H9 (cell line): Measurements from ENCODE around the gene FCSK. TPM values are rescaled to one million over a fixed set of nuclear protein-coding genes. Genes with fewer than 3 reads are reported as not detected.

ENCODE experiments used
- DNase-seq: peaks from one replicate; pipeline ENCODE4 v3.0.0-alpha.2; 2017
- H2AFZ ChIP-seq: one replicate; pipeline ENCODE4 v1.6.1; 2013; ENCODE audit warnings: mild to moderate bottlenecking, low read length, control low read depth, moderate library complexity
- H2AK5ac ChIP-seq: 2 replicates; pipeline ENCODE4 v1.6.1; 2013; ENCODE audit warnings: low read length, control low read depth, mixed read lengths; ENCODE audit not compliant: insufficient read length
- H2BK120ac ChIP-seq: one replicate; pipeline ENCODE4 v1.6.1; 2013; ENCODE audit warnings: low read depth, mild to moderate bottlenecking, low read length, control low read depth, inconsistent platforms; ENCODE audit not compliant: poor library complexity, severe bottlenecking
- H2BK12ac ChIP-seq: 2 replicates; pipeline ENCODE4 v1.6.1; 2013; ENCODE audit warnings: low read length, control low read depth, mixed read lengths, low read depth; ENCODE audit not compliant: insufficient read length
- H2BK15ac ChIP-seq: 2 replicates; pipeline ENCODE4 v1.6.1; 2013; ENCODE audit warnings: low read depth, low read length, control low read depth
- H2BK20ac ChIP-seq: one replicate; pipeline ENCODE4 v1.6.1; 2013; ENCODE audit warnings: low read depth, mild to moderate bottlenecking, low read length, control low read depth, inconsistent platforms; ENCODE audit not compliant: poor library complexity, severe bottlenecking
- H2BK5ac ChIP-seq: 2 replicates; pipeline ENCODE4 v1.6.1; 2013; ENCODE audit warnings: low read length, control low read depth, mixed read lengths; ENCODE audit not compliant: insufficient read length
- H3K14ac ChIP-seq: 2 replicates; pipeline ENCODE4 v1.6.1; 2013; ENCODE audit warnings: low read length, control low read depth; ENCODE audit not compliant: insufficient read depth
- H3K18ac ChIP-seq: 2 replicates; pipeline ENCODE4 v1.6.1; 2013; ENCODE audit warnings: low read depth, mild to moderate bottlenecking, mixed read lengths, low read length, control low read depth; ENCODE audit not compliant: insufficient read length
- H3K23ac ChIP-seq: 2 replicates; pipeline ENCODE4 v1.6.1; 2013; ENCODE audit warnings: low read length, control low read depth, mixed read lengths, low read depth; ENCODE audit not compliant: insufficient read length
- H3K23me2 ChIP-seq: 2 replicates; pipeline ENCODE4 v1.6.1; 2013; ENCODE audit warnings: low read depth, mild to moderate bottlenecking, mixed read lengths, low read length, control low read depth; ENCODE audit not compliant: insufficient read length, poor library complexity, severe bottlenecking
- H3K27ac ChIP-seq: 2 replicates; pipeline ENCODE4 v1.5.1; 2013; ENCODE audit warnings: low read length, control low read depth, mixed read lengths, low read depth; ENCODE audit not compliant: insufficient read length
- H3K27me3 ChIP-seq: 2 replicates; pipeline ENCODE4 v1.6.1; 2013; ENCODE audit warnings: low read length, control low read depth, inconsistent platforms; ENCODE audit not compliant: insufficient read depth
- H3K4ac ChIP-seq: 2 replicates; pipeline ENCODE4 v1.6.1; 2013; ENCODE audit warnings: low read depth, mild to moderate bottlenecking, control low read depth, inconsistent platforms, low read length, moderate library complexity
- H3K4me1 ChIP-seq: 2 replicates; pipeline ENCODE4 v1.6.1; 2013; ENCODE audit warnings: low read length, control low read depth, inconsistent platforms; ENCODE audit not compliant: insufficient read depth
- H3K4me2 ChIP-seq: 2 replicates; pipeline ENCODE4 v1.6.1; 2013; ENCODE audit warnings: low read length, control low read depth, mixed read lengths; ENCODE audit not compliant: insufficient read length, insufficient read depth
- H3K56ac ChIP-seq: 2 replicates; pipeline ENCODE4 v1.6.1; 2013; ENCODE audit warnings: low read depth, mild to moderate bottlenecking, mixed read lengths, low read length, control low read depth; ENCODE audit not compliant: insufficient read length
- H3K79me1 ChIP-seq: 2 replicates; pipeline ENCODE4 v1.6.1; 2013; ENCODE audit warnings: low read depth, mild to moderate bottlenecking, moderate library complexity, low read length, control low read depth, inconsistent platforms; ENCODE audit not compliant: insufficient read depth, poor library complexity, severe bottlenecking
- H3K79me2 ChIP-seq: 2 replicates; pipeline ENCODE4 v1.6.1; 2013; ENCODE audit warnings: low read length, control low read depth, inconsistent platforms; ENCODE audit not compliant: insufficient read depth
- H3K9ac ChIP-seq: 2 replicates; pipeline ENCODE4 v1.6.1; 2013; ENCODE audit warnings: low read length, control low read depth, mixed read lengths; ENCODE audit not compliant: insufficient read length; ENCODE audit errors: extremely low read depth
- H3K9me3 ChIP-seq: one replicate; pipeline ENCODE4 v1.6.1; 2013; ENCODE audit warnings: low read depth, low read length, inconsistent platforms; ENCODE audit not compliant: control insufficient read depth
- H3T11ph ChIP-seq: one replicate; pipeline ENCODE4 v1.6.1; 2013; ENCODE audit warnings: mild to moderate bottlenecking, low read length, control low read depth, inconsistent platforms
- H4K20me1 ChIP-seq: one replicate; pipeline ENCODE4 v1.6.1; 2013; ENCODE audit not compliant: control insufficient read depth, insufficient read length, insufficient read depth
- H4K5ac ChIP-seq: 2 replicates; pipeline ENCODE4 v1.6.1; 2013; ENCODE audit warnings: low read depth, mild to moderate bottlenecking, mixed read lengths, low read length, control low read depth; ENCODE audit not compliant: insufficient read length
- H4K8ac ChIP-seq: replicated peaks from 2 replicates; pipeline ENCODE4 v1.6.1; 2013; ENCODE audit warnings: low read length, control low read depth, mixed read lengths, low read depth; ENCODE audit not compliant: insufficient read length
- H4K91ac ChIP-seq: 2 replicates; pipeline ENCODE4 v1.6.1; 2013; ENCODE audit warnings: low read depth, mild to moderate bottlenecking, moderate library complexity, mixed read lengths, low read length, control low read depth; ENCODE audit not compliant: insufficient read length
- H3K27ac Mint-ChIP-seq, 3 experiments: 2 replicates in 2 of 3; 3 replicates in 1 of 3; pipeline ENCODE4 v1.8.0; 2020 to 2021; ENCODE audit warnings: mixed read lengths in 3 of 3, mild to moderate bottlenecking in 1 of 3, moderate library complexity in 1 of 3
- H3K27me3 Mint-ChIP-seq: 2 replicates; pipeline ENCODE4 v1.8.0; 2021; ENCODE audit warnings: low read depth, mild to moderate bottlenecking, moderate library complexity, mixed read lengths
- H3K36me3 Mint-ChIP-seq, 3 experiments: 2 replicates in 2 of 3; 3 replicates in 1 of 3; pipeline ENCODE4 v1.8.0; 2020 to 2021; ENCODE audit warnings: low read depth in 3 of 3, mixed read lengths in 3 of 3; ENCODE audit not compliant: insufficient read depth in 1 of 3
- H3K4me1 Mint-ChIP-seq, 2 experiments: 2 replicates each; pipeline ENCODE4 v1.8.0; 2020; ENCODE audit warnings: mixed read lengths in 2 of 2
- H3K4me3 Mint-ChIP-seq, 2 experiments: 2 replicates in 1 of 2; 3 replicates in 1 of 2; pipeline ENCODE4 v1.8.0; 2020 to 2021; ENCODE audit warnings: mild to moderate bottlenecking in 2 of 2, mixed read lengths in 2 of 2, moderate library complexity in 1 of 2
- H3K9me3 Mint-ChIP-seq, 2 experiments: 2 replicates in 1 of 2; 3 replicates in 1 of 2; pipeline ENCODE4 v1.8.0; 2020; ENCODE audit warnings: mild to moderate bottlenecking in 2 of 2, mixed read lengths in 2 of 2, moderate library complexity in 1 of 2
- CTCF ChIP-seq: fragments of 200-600 bp; sonication (generic); conservative IDR thresholded peaks from 3 replicates; pipeline ENCODE4 v1.8.0; 2021; ENCODE audit warnings: antibody characterized with exemption, mild to moderate bottlenecking
- WGBS: extraction: QIAGEN DNeasy Blood & Tissue Kit; methylation state at CpG from one replicate; pipeline ENCODE4 v1.1.7; 2013; ENCODE audit warnings: missing lambda C conversion rate, low lambda C conversion rate, mixed read lengths; ENCODE audit not compliant: insufficient read length; ENCODE audit errors: extremely low coverage; 5-methylcytosine and 5-hydroxymethylcytosine counted together
- total RNA-seq: library from RNA; stranded (reverse); gene quantifications from 2 replicates; pipeline ENCODE4 v1.2.1, GENCODE V29; 2021

FCSK gene
- total RNA-seq, 1 experiment from 2014 or later: 6.5 TPM

GRCh38 chr16:70430667-70431536, 23.5 kb upstream of the FCSK start:
- Histone ChIP-seq H2BK15ac (0 out of 2 replicates have a peak overlapping the region, but pooled peaks have one; percentile 72), H4K8ac (no peak overlapping the region), H3K56ac (no peak overlapping the region), H2AK5ac (peak overlapping the region; percentile 99), H3K4ac (peak overlapping the region; percentile 76), H3K27ac (peak overlapping the region; percentile 95), H3K9me3 (no peaks in the 10 kb centered on the region), H3K9ac (peak overlapping the region; percentile 46), H4K5ac (peak overlapping the region; percentile 81), H3K14ac (peak overlapping the region; percentile 74; the same call in 1 of the 2 replicates), H3K79me2 (peaks cover 17% of the 10 kb centered on the region; the same call in 1 of the 2 replicates), H3K23ac (no peak overlapping the region), H2BK120ac (no peak overlapping the region), H4K20me1 (no peaks in the 10 kb centered on the region), H3K23me2 (peaks cover 8% of the 10 kb centered on the region), H4K91ac (peak overlapping the region; percentile 88), H2AFZ (no peak overlapping the region), H3K4me1 (peaks cover 21% of the 10 kb centered on the region), H3K18ac (peak overlapping the region; percentile 16), H3K79me1 (no peaks in the 10 kb centered on the region), H2BK5ac (no peak overlapping the region), H2BK20ac (no peak overlapping the region), H2BK12ac (peak overlapping the region; percentile 41), H3K4me2 (peak overlapping the region; percentile 39), H3K27me3 (no peaks in the 10 kb centered on the region), H3T11ph (no peak overlapping the region)
- no peaks in the 10 kb centered on the region for H3K27me3 Mint-ChIP-seq
- peak overlapping the region; percentile 94 to 99 (median 99) for H3K27ac Mint-ChIP-seq
- no peaks in the 10 kb centered on the region for H3K9me3 Mint-ChIP-seq
- no CpG with 5 or more reads among the region's 11 CpGs for WGBS
- peak; percentile 69 for DNase-seq
- H3K4me1 Mint-ChIP-seq: peaks cover 59 to 61% of the 10 kb centered on the region in 2 experiments
- H3K4me3 Mint-ChIP-seq: peak overlapping the region; percentile 16 to 30
- no peak for TF ChIP-seq CTCF
- H3K36me3 Mint-ChIP-seq: peaks cover 11 to 21% (median 11%) of the 10 kb centered on the region in 3 experiments; a peak in 5 of 7 replicates
